Measurements from ENCODE around the gene CFAP73. TPM values are rescaled to one million over a fixed set of nuclear protein-coding genes. Genes with fewer than 3 reads are reported as not detected.

The CFAP73 gene
- total RNA-seq, 2 donors from 2014 or later, result not detected

DNA sequence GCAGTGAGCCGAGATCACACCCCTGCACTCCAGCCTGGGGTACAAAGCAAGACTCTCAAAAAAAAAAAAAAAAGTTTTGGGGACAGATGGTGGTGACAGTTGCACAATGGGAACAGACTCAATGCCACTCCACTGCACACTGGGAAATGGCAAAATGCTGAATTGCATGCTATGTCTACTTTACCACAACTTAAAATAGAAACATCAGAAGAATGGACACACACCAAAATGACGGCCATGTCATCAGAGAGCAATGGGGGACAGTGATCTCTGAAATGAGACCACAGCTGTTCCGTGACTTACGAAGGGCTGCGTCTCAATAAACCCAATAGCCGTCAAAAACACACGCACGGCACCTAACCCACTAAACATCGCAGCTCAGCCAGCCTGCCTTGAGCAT is 22.0 kb downstream of the CFAP73 start:
- Mint-ChIP-seq H3K27ac (no peak overlapping the region), H3K9me3 (no peaks in the 10 kb centered on the region), H3K36me3 (ENCODE audit: low read depth) (peaks cover 71% of the 10 kb centered on the region), H3K27me3 (ENCODE audit: insufficient read depth) (no peaks in the 10 kb centered on the region), H3K4me3 (no peak overlapping the region), H3K4me1 (no peaks in the 10 kb centered on the region)
- DNase-seq, result no peak
- no peak for TF ChIP-seq CTCF (conservative IDR thresholded peaks at IDR 0.05)
- Histone ChIP-seq H3K27me3 (ENCODE audit: control insufficient read depth, insufficient read depth, low read length, poor library complexity, severe bottlenecking) (no peaks in the 10 kb centered on the region), H3K4me1 (ENCODE audit: control insufficient read depth, insufficient read depth, low read length) (no peaks in the 10 kb centered on the region), H3K4me3 (ENCODE audit: low read length) (no peak overlapping the region), H3K9ac (ENCODE audit: extremely low read depth, low read length, poor library complexity, severe bottlenecking) (no peak overlapping the region), H3K27ac (ENCODE audit: low read depth, low read length) (no peak overlapping the region), H3K36me3 (ENCODE audit: control insufficient read depth, insufficient read depth, low read length) (peaks cover 64% of the 10 kb centered on the region), H3K9me3 (ENCODE audit: control insufficient read depth, low read length) (no peaks in the 10 kb centered on the region)
- WGBS, 2 experiments (ENCODE audit: insufficient coverage in 1 of 2, insufficient read length in 1 of 2), result 96 to 98% methylated on average over 5 to 9 of the region's 9 CpGs

DNA sequence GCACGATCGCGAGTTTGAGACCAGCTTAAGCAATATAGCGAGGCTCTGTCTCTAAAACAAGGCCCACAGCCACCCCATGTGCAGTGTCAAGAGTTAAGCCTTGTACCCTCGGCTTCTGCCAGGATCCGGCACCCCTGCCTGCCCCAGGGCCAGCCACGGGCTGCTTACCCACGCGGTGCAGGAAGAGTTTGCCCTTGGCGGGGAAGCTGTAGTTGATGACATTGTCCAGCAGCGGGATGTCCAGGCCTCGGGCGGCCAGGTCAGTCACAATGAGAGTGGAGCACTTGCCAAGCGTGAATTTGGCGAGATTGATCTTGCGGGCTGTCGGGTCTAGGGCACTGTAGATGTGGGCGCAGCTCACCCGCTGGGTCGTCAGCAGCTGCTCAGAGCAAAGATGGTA is 22.7 kb downstream of the CFAP73 start:
- H3K9me3 Mint-ChIP-seq, result no peaks in the 10 kb centered on the region
- H3K9me3 ChIP-seq (ENCODE audit: control insufficient read depth, low read length), result no peaks in the 10 kb centered on the region
- no peaks in the 10 kb centered on the region for H3K27me3 ChIP-seq (ENCODE audit: control insufficient read depth, insufficient read depth, low read length, poor library complexity, severe bottlenecking)
- no peak overlapping the region for H3K4me3 ChIP-seq (ENCODE audit: low read length)
- H3K4me1 ChIP-seq (ENCODE audit: control insufficient read depth, insufficient read depth, low read length), result no peaks in the 10 kb centered on the region
- DNase-seq, result no peak
- H3K36me3 Mint-ChIP-seq (ENCODE audit: low read depth), result peaks cover 73% of the 10 kb centered on the region
- peak overlapping the region; percentile 64 for H3K27ac Mint-ChIP-seq
- peaks cover 68% of the 10 kb centered on the region for H3K36me3 ChIP-seq (ENCODE audit: control insufficient read depth, insufficient read depth, low read length)
- WGBS, 2 experiments (ENCODE audit: insufficient coverage in 1 of 2, insufficient read length in 1 of 2), result 96% methylated on average over 17 to 20 of the region's 20 CpGs
- no peak overlapping the region for H3K4me3 Mint-ChIP-seq
- H3K27me3 Mint-ChIP-seq (ENCODE audit: insufficient read depth), result no peaks in the 10 kb centered on the region
- no peak for TF ChIP-seq CTCF (conservative IDR thresholded peaks at IDR 0.05)
- H3K9ac ChIP-seq (ENCODE audit: extremely low read depth, low read length, poor library complexity, severe bottlenecking), result no peak overlapping the region
- H3K27ac ChIP-seq (ENCODE audit: low read depth, low read length), result no peak overlapping the region
- no peaks in the 10 kb centered on the region for H3K4me1 Mint-ChIP-seq

DNA sequence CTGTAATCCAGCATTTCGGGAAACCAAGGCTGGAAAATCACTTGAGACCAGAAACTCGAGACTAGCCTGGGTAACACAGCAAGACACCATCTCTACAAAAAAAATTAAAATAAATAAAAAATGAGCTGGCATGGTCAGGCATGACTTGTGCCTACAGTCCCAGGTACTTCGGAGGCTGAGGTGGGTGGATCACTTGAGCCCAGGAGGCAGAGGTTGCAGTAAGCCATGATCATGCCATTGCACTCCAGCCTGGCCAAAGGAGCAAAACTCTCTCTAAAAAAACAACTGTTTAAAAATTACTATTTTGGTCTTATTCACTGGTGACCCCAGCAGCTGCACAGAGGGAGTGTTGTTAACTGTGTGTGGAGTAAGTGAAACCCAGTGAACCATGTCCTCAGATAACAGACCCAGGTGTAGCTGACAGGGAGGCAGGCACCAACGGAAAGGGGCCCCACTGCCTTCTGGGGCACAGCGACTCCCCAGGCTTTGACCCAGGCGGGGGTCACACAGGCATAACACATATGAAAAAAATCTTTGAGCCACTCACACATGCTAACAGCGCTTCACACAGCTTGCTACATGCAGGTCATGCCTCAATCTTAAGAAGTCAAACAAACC is 23.7 kb downstream of the CFAP73 start:
- no peak overlapping the region for H3K4me3 ChIP-seq (ENCODE audit: low read length)
- no peak for DNase-seq
- H3K4me3 Mint-ChIP-seq, result no peak overlapping the region
- H3K4me1 Mint-ChIP-seq, result no peaks in the 10 kb centered on the region
- no peak overlapping the region for H3K9ac ChIP-seq (ENCODE audit: extremely low read depth, low read length, poor library complexity, severe bottlenecking)
- H3K36me3 Mint-ChIP-seq (ENCODE audit: low read depth), result peaks cover 83% of the 10 kb centered on the region
- H3K4me1 ChIP-seq (ENCODE audit: control insufficient read depth, insufficient read depth, low read length), result no peaks in the 10 kb centered on the region
- no peaks in the 10 kb centered on the region for H3K27me3 Mint-ChIP-seq (ENCODE audit: insufficient read depth)
- H3K27ac Mint-ChIP-seq, result no peak overlapping the region
- H3K9me3 ChIP-seq (ENCODE audit: control insufficient read depth, low read length), result no peaks in the 10 kb centered on the region
- 79 to 92% methylated on average over 4 to 7 of the region's 7 CpGs for WGBS, 2 experiments (ENCODE audit: insufficient coverage in 1 of 2, insufficient read length in 1 of 2)
- no peak overlapping the region for H3K27ac ChIP-seq (ENCODE audit: low read depth, low read length)
- no peaks in the 10 kb centered on the region for H3K9me3 Mint-ChIP-seq
- no peak for TF ChIP-seq CTCF (conservative IDR thresholded peaks at IDR 0.05)
- H3K36me3 ChIP-seq (ENCODE audit: control insufficient read depth, insufficient read depth, low read length), result peaks cover 72% of the 10 kb centered on the region
- no peaks in the 10 kb centered on the region for H3K27me3 ChIP-seq (ENCODE audit: control insufficient read depth, insufficient read depth, low read length, poor library complexity, severe bottlenecking)

Measured in endodermal cell (in vitro differentiated cells).